ENCODE measurements around the gene MYCN. TPM values are rescaled to one million over a fixed set of nuclear protein-coding genes. Genes with fewer than 3 reads are reported as not detected.

MYCN gene
- total RNA-seq, 1 experiment from 2014 or later = not detected

GRCh38 chr2:15936277-15937104 lies 3.9 kb upstream of the MYCN start:
- Histone ChIP-seq H3K36me3 (ENCODE audit: low read depth, low read length) (no peaks in the 10 kb centered on the region), H3K4me2 (ENCODE audit: low read length) (no peak overlapping the region), H3F3A (ENCODE audit: low read length, unreplicated experiment) (no peaks in the 10 kb centered on the region), H4K20me1 (ENCODE audit: low read length) (no peaks in the 10 kb centered on the region), H3K9me3 (ENCODE audit: low read length) (no peaks in the 10 kb centered on the region), H3K27me3 (ENCODE audit: low read length) (peaks cover 55% of the 10 kb centered on the region), H3K4me1 (ENCODE audit: insufficient read depth, low read length) (0 out of 2 replicates have a peak, but pooled peaks cover 6% of the 10 kb centered on the region), H3K27ac (ENCODE audit: low read length) (no peak overlapping the region), H3K9me2 (replicated peaks; ENCODE audit: low read length) (no peaks in the 10 kb centered on the region), H3K9ac (ENCODE audit: low read length) (no peak overlapping the region), H2AFZ (ENCODE audit: low read length) (no peak overlapping the region), H3K4me3 (ENCODE audit: low read length) (no peak overlapping the region), H3K79me2 (ENCODE audit: low read length) (no peaks in the 10 kb centered on the region)
- intact Hi-C loops (cut with micrococcal nuclease) = no loop called here
- no peak for DNase-seq
- ATAC-seq = no peak
- no peak for TF ChIP-seq CTCF (conservative IDR thresholded peaks at IDR 0.05; ENCODE audit: low read depth, low read length)
- TF ChIP-seq EZH2phosphoT487 (IDR thresholded peaks at IDR 0.05; ENCODE audit: borderline replicate concordance, low read length) = no peak
- TF ChIP-seq EZH2 (IDR thresholded peaks at IDR 0.05; ENCODE audit: low read length, unreplicated experiment) = no peak
- ChIA-PET CTCF (no interaction called here), POLR2A (ENCODE audit: unreplicated experiment) (no interaction called here)
- no TSS peak for BruUV-seq (replicated peaks)

GRCh38 chr2:15937105-15937881 lies 3.1 kb upstream of the MYCN start:
- no TSS peak for BruUV-seq (replicated peaks)

GRCh38 chr2:15937882-15938802 lies 2.2 kb upstream of the MYCN start:
- POLR2A ChIA-PET (ENCODE audit: unreplicated experiment) = no interaction called here

More at GRCh38 chr2:15937105-15937881, 3.1 kb upstream of the MYCN start:
- Histone ChIP-seq H3K79me2 (ENCODE audit: low read length) (no peaks in the 10 kb centered on the region), H3F3A (ENCODE audit: low read length, unreplicated experiment) (no peaks in the 10 kb centered on the region), H3K4me2 (ENCODE audit: low read length) (no peak overlapping the region), H3K9ac (ENCODE audit: low read length) (no peak overlapping the region), H3K9me2 (replicated peaks; ENCODE audit: low read length) (no peaks in the 10 kb centered on the region), H3K27ac (ENCODE audit: low read length) (no peak overlapping the region), H3K9me3 (ENCODE audit: low read length) (no peaks in the 10 kb centered on the region), H3K4me3 (ENCODE audit: low read length) (no peak overlapping the region), H3K36me3 (ENCODE audit: low read depth, low read length) (no peaks in the 10 kb centered on the region), H4K20me1 (ENCODE audit: low read length) (no peaks in the 10 kb centered on the region), H3K27me3 (ENCODE audit: low read length) (peaks cover 57% of the 10 kb centered on the region), H2AFZ (ENCODE audit: low read length) (no peak overlapping the region), H3K4me1 (ENCODE audit: insufficient read depth, low read length) (0 out of 2 replicates have a peak, but pooled peaks cover 6% of the 10 kb centered on the region)
- DNase-seq (no peak), ATAC-seq (no peak)
- ChIA-PET CTCF (no interaction called here), POLR2A (ENCODE audit: unreplicated experiment) (no interaction called here)
- intact Hi-C loops (cut with micrococcal nuclease) = no loop called here
- TF ChIP-seq EZH2phosphoT487 (IDR thresholded peaks at IDR 0.05; ENCODE audit: borderline replicate concordance, low read length) = no peak

More at GRCh38 chr2:15937882-15938802, 2.2 kb upstream of the MYCN start:
- Histone ChIP-seq H3F3A (ENCODE audit: low read length, unreplicated experiment) (no peaks in the 10 kb centered on the region), H2AFZ (ENCODE audit: low read length) (no peak overlapping the region), H3K27me3 (ENCODE audit: low read length) (peaks cover 62% of the 10 kb centered on the region), H3K4me1 (ENCODE audit: insufficient read depth, low read length) (0 out of 2 replicates have a peak, but pooled peaks cover 6% of the 10 kb centered on the region), H3K9ac (ENCODE audit: low read length) (no peak overlapping the region), H3K27ac (ENCODE audit: low read length) (no peak overlapping the region), H4K20me1 (ENCODE audit: low read length) (no peaks in the 10 kb centered on the region), H3K9me3 (ENCODE audit: low read length) (no peaks in the 10 kb centered on the region), H3K4me3 (ENCODE audit: low read length) (no peak overlapping the region), H3K9me2 (replicated peaks; ENCODE audit: low read length) (no peaks in the 10 kb centered on the region), H3K79me2 (ENCODE audit: low read length) (no peaks in the 10 kb centered on the region), H3K36me3 (ENCODE audit: low read depth, low read length) (no peaks in the 10 kb centered on the region), H3K4me2 (ENCODE audit: low read length) (no peak overlapping the region)
- TF ChIP-seq EZH2phosphoT487 (IDR thresholded peaks at IDR 0.05; ENCODE audit: borderline replicate concordance, low read length) (no peak), EZH2 (IDR thresholded peaks at IDR 0.05; ENCODE audit: low read length, unreplicated experiment) (no peak), CTCF (conservative IDR thresholded peaks at IDR 0.05; ENCODE audit: low read depth, low read length) (no peak)
- BruUV-seq (replicated peaks) = no TSS peak
- no peak for ATAC-seq
- CTCF ChIA-PET = no interaction called here
- DNase-seq = no peak
- intact Hi-C loops (cut with micrococcal nuclease) = loop anchor here (2.0 kb wide), 1 partner anchor 301 kb away; no protein-coding TSS in a partner anchor

Measured in PC-3 (cell line).